ENCODE measurements around the gene KLHL34. TPM values are rescaled to one million over a fixed set of nuclear protein-coding genes. Genes with fewer than 3 reads are reported as not detected.
A peak's percentile ranks its signal among the peaks of the same experiment; 100 is the strongest.

KLHL34 gene
- polyA plus RNA-seq, 3 donors from 2014 or later = not detected

DNA sequence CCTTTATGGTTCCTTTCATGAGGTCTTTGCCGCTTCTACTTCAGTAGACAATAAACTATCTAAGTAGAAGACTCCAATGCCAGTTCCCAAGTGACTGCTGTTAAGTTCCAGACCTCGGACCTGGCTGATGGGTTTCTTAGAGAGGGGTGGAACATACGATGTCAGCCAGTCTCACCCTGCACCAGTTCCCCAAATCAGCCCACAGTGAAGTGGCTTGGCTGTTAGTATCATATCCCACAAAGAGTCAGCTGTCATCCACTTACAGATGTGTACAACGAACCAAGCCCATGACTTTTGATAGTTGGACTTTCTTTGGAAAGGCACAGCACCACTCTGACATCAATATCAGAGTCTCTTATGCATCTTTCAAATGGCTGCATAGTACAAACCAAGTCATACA, 8.1 kb upstream of the KLHL34 start:
- Mint-ChIP-seq H3K27me3 (ENCODE audit: low read depth in 3 of 3) (peaks cover 0 to 8% (median 2%) of the 10 kb centered on the region in 3 donors), H3K36me3 (no peaks in the 10 kb centered on the region), H3K4me1 (no peaks in the 10 kb centered on the region), H3K9me3 (peaks cover 0 to 1% (median 0%) of the 10 kb centered on the region in 6 donors), H3K27ac (no peak overlapping the region), H3K4me3 (no peak overlapping the region)
- DNase-seq = no peak

DNA sequence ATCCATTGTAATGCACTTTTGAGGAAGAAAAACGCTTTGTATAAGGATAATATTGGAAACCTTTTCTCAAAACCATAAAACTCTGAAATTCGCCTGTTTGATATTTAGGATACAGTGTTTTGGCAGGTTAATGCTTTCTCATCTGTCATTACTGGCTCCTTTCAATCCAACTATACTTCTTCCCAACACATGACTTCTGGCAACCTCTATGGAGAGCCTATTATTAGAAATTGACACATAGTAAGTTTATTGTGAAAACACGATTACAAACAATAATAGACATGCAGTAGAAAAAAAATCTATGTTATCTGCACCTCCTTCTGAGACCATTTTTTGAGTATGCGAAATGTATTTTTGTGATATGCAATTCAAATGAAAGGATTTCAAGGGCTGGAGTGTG, 4.6 kb upstream of the KLHL34 start:
- no peak overlapping the region for H3K27ac Mint-ChIP-seq
- peaks cover 1 to 8% (median 2%) of the 10 kb centered on the region in 3 donors for H3K27me3 Mint-ChIP-seq (ENCODE audit: low read depth in 3 of 3)
- H3K36me3 Mint-ChIP-seq = no peaks in the 10 kb centered on the region
- no peak overlapping the region for H3K4me3 Mint-ChIP-seq
- DNase-seq = no peak
- H3K4me1 Mint-ChIP-seq = no peaks in the 10 kb centered on the region
- H3K9me3 Mint-ChIP-seq = peaks cover 0 to 3% (median 0%) of the 10 kb centered on the region in 6 donors

DNA sequence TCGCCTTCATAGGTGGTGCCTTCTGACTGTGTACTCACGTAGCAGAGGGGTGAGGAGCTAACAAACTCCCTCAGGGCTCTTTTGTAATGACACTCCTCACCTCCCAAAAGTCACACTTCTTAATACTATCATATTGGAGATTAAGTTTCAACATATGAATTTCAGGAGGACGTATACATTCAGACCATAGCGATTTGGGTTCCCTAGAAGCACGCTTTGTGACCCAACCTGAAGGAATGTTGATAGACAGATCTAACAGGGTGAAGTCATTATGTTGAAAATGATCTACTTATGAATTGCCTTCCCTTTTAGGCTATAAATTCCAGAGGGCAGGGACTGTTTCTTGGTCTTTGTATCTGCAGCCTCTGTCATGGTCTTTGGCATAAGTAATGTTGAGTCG, 3.2 kb upstream of the KLHL34 start:
- no peaks in the 10 kb centered on the region for H3K4me1 Mint-ChIP-seq
- no peak overlapping the region for H3K4me3 Mint-ChIP-seq
- peaks cover 1 to 8% (median 2%) of the 10 kb centered on the region in 3 donors for H3K27me3 Mint-ChIP-seq (ENCODE audit: low read depth in 3 of 3)
- DNase-seq = no peak
- no peaks in the 10 kb centered on the region for H3K36me3 Mint-ChIP-seq
- peaks cover 0 to 3% (median 0%) of the 10 kb centered on the region in 6 donors for H3K9me3 Mint-ChIP-seq
- H3K27ac Mint-ChIP-seq = no peak overlapping the region

DNA sequence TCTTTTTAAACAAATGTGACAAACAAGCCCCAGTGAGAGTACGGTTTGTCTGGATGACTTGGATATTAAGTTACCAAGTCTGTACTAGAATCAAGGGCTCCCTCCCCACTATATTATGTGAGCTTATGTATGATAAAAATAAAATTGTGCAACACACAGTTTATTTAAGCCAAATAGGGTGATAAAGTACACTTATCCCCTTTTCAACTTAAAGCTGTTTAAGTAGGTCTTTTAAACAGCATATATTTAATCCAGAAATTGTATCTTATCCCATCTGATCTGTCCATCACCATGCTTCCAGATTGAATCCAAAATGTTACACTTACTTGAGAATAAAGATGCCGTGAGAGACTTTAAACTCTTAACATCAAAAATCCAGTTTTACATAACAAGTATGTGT, 2.0 kb upstream of the KLHL34 start:
- no peaks in the 10 kb centered on the region for H3K36me3 Mint-ChIP-seq
- peaks cover 0 to 5% (median 1%) of the 10 kb centered on the region in 3 donors for H3K27me3 Mint-ChIP-seq (ENCODE audit: low read depth in 3 of 3)
- no peak overlapping the region for H3K27ac Mint-ChIP-seq
- H3K4me3 Mint-ChIP-seq = no peak overlapping the region
- no peaks in the 10 kb centered on the region for H3K4me1 Mint-ChIP-seq
- peaks cover 0 to 3% (median 0%) of the 10 kb centered on the region in 6 donors for H3K9me3 Mint-ChIP-seq
- no peak for DNase-seq

DNA sequence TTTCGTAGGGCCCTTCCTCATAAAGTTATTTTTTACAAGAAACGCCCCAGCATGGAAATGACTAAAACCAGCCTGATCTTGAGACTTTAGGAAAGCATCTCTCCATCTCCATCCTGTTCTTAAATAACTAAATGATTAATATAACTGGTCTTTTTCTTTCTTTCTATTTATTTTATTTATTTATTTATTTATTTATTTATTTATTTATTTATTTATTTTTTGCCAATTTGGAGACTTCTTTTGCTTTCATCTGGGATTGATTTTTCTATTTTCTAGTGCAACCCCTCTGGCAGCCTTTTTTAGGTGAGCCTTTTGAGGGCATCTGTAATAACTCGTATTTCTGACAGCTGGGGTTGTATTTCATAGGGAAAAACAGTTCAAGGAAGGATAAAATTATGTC, 1.2 kb upstream of the KLHL34 start:
- peaks cover 0 to 5% (median 1%) of the 10 kb centered on the region in 3 donors for H3K27me3 Mint-ChIP-seq (ENCODE audit: low read depth in 3 of 3)
- no peaks in the 10 kb centered on the region for H3K36me3 Mint-ChIP-seq
- no peak overlapping the region for H3K4me3 Mint-ChIP-seq
- no peaks in the 10 kb centered on the region for H3K4me1 Mint-ChIP-seq
- H3K27ac Mint-ChIP-seq = no peak overlapping the region
- no peak for DNase-seq
- peaks cover 0 to 3% (median 0%) of the 10 kb centered on the region in 6 donors for H3K9me3 Mint-ChIP-seq

DNA sequence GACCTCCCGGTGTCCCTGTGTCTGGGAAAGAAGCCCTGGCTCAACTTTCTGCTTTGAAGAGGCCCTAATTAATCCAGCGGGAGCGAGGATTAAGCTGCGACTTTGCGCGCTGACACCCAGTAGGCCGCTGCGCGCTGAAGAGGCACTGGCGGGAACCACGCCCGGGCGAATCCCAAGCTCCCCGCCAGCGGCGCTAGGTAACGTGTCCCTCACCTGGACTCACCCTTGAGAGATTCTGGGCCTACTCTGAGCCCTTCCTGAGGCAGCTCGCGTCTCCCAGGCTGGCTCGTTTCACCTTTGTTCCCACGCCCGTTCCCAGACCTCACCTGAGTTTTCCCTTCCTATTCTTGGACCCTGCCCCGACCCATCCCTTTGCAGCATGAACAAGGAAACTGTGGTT, 616 bp upstream of the KLHL34 start:
- Mint-ChIP-seq H3K4me1 (no peaks in the 10 kb centered on the region), H3K36me3 (no peaks in the 10 kb centered on the region), H3K4me3 (no peak overlapping the region), H3K27ac (no peak overlapping the region), H3K27me3 (ENCODE audit: low read depth in 3 of 3) (peaks cover 0 to 5% (median 1%) of the 10 kb centered on the region in 3 donors), H3K9me3 (peaks cover 0 to 3% (median 0%) of the 10 kb centered on the region in 6 donors)
- no peak for DNase-seq

DNA sequence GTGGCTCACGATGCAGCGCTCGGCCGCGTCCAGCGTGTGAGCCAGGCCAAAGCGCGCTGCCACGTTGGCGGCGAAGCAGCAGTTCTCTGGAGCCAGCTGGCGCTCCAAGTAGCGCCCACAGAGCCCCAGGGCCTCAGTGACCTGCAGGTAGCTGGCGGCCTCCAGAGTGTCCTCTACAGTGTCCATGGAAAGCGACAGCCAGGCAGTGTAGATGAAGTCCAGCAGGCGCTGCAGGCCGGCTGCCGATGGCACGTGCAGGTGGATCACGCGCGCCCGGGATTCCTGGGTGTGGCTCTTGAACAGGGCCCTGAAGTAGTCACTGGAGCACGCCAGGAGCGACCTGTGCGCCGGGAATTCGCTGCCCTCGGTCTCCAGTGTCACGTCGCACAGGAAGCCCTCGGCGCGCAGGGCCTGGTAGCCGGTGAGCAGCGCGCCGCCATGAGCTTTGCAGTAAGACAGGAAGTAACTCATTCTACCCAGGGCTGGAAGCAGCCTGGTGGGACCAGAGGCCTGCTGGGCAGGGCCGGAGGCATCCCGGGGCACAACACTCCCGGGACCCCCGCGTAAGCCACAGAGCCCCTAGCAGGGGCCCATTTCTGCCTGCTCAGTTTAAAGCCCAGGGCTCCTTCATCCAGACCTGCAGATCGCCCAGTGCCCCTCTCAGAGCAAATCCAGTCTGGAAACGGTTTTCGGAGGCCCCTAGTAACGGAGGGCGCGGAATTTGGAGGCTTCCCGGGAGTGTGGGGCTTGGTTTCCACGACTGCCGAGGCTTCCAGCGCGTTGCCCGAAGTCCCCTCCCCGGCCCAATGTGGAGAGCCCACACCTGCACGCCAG, 595 bp downstream of the KLHL34 start:
- H3K4me3 Mint-ChIP-seq = no peak overlapping the region
- no peak overlapping the region for H3K27ac Mint-ChIP-seq
- no peak for DNase-seq

DNA sequence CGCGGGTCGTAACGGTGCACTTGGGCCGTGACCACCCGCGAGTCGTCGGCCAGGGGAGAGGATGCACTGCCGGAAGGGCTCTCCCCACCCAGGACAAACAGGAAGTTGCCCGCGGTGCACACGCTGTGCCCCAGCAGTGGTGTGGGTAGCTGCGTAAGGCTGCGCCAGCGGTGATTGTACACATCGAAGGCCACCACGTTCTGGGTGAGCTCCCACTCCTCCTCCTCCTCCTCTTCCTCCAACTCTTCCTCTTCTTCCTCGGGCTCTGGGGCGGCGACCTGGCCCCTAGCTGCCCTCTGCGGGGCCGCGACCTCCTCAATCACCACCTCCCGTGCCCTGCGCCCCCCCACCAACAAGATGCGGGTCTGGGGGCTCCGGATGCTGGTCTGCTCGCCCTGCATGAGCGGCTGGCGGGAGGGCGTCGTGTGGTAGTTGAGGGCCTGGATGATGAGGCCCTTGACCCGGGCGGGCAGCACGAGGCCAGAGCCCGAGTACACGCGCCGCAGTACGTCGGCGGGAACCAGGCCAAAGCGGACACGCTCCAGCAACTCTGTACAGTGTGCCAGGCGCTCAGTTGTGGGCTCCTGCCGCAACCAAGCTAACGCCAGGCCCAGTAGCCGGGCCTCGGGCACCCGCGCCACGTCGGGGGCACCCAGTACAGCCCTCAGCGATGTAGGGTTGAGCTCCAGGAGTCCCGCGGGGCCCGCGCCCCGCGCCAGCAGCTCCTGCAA, 1.4 kb downstream of the KLHL34 start:
- H3K4me3 Mint-ChIP-seq = peak overlapping the region in 1 of 5 donors; percentile 10
- peaks cover 0 to 3% (median 0%) of the 10 kb centered on the region in 6 donors for H3K9me3 Mint-ChIP-seq
- H3K27ac Mint-ChIP-seq = no peak overlapping the region
- peaks cover 0 to 2% (median 1%) of the 10 kb centered on the region in 3 donors for H3K27me3 Mint-ChIP-seq (ENCODE audit: low read depth in 3 of 3)
- H3K36me3 Mint-ChIP-seq = no peaks in the 10 kb centered on the region
- H3K4me1 Mint-ChIP-seq = no peaks in the 10 kb centered on the region
- no peak for DNase-seq

More for the DNA sequence above, 595 bp downstream of the KLHL34 start:
- Mint-ChIP-seq H3K4me1 (no peaks in the 10 kb centered on the region), H3K36me3 (no peaks in the 10 kb centered on the region), H3K27me3 (ENCODE audit: low read depth in 3 of 3) (peaks cover 0 to 5% (median 1%) of the 10 kb centered on the region in 3 donors), H3K9me3 (peaks cover 0 to 3% (median 0%) of the 10 kb centered on the region in 6 donors)

DNA sequence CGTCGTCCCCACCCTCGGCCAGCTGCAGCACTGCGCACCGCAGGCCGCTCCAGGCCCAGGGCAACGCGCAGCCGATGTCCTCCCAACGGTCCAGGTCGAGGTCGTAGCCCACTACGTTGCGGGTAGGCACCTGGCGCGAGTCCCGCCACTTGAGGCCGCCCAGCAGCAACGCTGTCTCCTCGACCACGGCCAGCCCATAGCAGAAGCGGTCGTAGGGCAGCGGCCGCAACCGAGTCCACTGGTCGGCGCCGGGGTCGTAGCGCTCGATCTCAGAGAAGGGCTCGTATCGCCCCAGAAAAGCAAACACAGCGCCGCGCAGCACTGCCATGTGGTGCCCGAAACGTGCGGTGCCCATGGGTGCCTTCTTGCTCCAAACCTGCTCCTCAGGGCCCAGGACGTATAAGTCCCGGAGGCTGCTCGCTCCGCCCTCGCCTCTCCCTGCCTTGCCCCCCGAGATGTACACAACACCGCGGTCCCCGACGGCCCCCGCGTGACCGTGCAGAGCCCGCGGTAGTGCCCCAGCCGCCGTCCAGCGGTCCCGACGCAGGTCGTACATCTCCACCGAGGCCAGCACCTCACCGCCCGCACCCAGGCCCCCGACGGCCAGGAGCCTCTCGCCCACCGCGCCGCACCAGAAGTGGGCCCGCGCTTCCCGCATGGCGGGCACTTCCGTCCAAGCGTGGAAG, 2.1 kb downstream of the KLHL34 start:
- H3K36me3 Mint-ChIP-seq = no peaks in the 10 kb centered on the region
- DNase-seq = no peak
- H3K27me3 Mint-ChIP-seq (ENCODE audit: low read depth in 3 of 3) = peaks cover 0 to 1% (median 0%) of the 10 kb centered on the region in 3 donors
- no peak overlapping the region for H3K27ac Mint-ChIP-seq
- peak overlapping the region in 3 of 5 donors; percentile 9 to 53 (median 24) for H3K4me3 Mint-ChIP-seq
- H3K9me3 Mint-ChIP-seq = peaks cover 0 to 3% (median 0%) of the 10 kb centered on the region in 6 donors
- no peaks in the 10 kb centered on the region for H3K4me1 Mint-ChIP-seq

DNA sequence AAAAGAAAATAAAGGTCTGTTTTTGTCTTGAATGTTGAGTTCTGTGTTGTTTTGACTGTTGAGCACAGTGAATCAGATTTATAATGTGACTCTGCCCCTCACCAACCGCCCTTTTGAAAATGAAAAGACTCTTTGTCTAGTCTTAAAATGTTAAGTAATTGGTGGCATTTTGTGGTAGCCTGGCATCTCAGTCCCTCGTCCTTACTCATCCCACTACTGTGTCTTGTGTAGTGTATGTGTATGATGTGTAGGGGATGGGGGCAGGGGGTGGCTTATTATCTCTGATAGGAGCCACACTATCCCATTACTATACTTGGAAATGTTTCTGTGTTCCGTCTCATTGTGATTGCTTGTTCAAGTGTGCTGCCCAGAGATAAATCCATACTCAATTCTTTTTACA, 12.2 kb downstream of the KLHL34 start:
- Mint-ChIP-seq H3K4me3 (no peak overlapping the region), H3K4me1 (no peaks in the 10 kb centered on the region), H3K27ac (no peak overlapping the region), H3K9me3 (peaks cover 0 to 4% (median 0%) of the 10 kb centered on the region in 6 donors), H3K36me3 (no peaks in the 10 kb centered on the region), H3K27me3 (ENCODE audit: low read depth in 3 of 3) (no peaks in the 10 kb centered on the region)
- DNase-seq = no peak

DNA sequence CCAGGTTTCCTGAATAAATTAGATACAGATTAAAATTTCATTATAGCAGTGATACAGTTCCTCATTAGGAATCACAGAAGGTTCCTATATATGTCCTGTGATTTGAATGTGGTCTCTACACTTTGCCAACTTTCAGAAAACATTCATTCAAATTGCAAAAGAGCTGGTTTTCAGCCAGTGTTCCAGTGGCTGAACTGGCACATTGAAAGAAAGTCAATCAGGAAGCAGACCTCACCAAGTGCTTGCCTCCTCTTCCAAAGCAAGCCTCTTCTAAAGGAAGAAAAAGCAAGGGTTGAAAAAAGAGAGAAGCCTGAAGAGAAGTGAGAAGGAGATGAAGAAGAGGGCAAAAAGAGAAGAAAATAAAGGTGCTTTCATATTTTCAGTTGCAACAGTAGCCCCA, 12.7 kb downstream of the KLHL34 start:
- no peak overlapping the region for H3K27ac Mint-ChIP-seq
- H3K4me1 Mint-ChIP-seq = no peaks in the 10 kb centered on the region
- peaks cover 0 to 4% (median 0%) of the 10 kb centered on the region in 6 donors for H3K9me3 Mint-ChIP-seq
- no peaks in the 10 kb centered on the region for H3K36me3 Mint-ChIP-seq
- H3K27me3 Mint-ChIP-seq (ENCODE audit: low read depth in 3 of 3) = no peaks in the 10 kb centered on the region
- no peak overlapping the region for H3K4me3 Mint-ChIP-seq
- DNase-seq = no peak

DNA sequence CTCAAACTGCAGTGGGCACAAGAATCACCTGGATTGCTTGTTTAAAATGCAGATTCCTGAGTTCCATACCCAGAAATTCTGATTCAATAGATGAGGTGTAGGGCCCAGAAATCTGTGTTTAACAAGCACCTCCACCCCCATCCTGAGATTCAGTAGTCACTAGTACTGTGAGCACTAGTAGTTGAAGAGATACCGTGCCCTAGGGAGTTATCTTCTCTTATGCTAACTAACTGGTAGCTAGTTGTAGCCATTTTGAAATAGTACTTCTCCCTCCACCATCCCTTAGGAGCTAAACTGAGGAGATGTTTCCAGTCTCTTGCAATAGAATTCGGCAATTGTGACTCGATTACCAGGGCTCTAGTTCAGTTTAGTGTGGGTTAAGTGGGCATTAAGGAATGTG, 18.4 kb downstream of the KLHL34 start:
- no peak overlapping the region for H3K27ac Mint-ChIP-seq
- H3K36me3 Mint-ChIP-seq = no peaks in the 10 kb centered on the region
- H3K27me3 Mint-ChIP-seq (ENCODE audit: low read depth in 3 of 3) = no peaks in the 10 kb centered on the region
- no peaks in the 10 kb centered on the region for H3K4me1 Mint-ChIP-seq
- H3K9me3 Mint-ChIP-seq = no peaks in the 10 kb centered on the region
- no peak for DNase-seq
- H3K4me3 Mint-ChIP-seq = no peak overlapping the region

DNA sequence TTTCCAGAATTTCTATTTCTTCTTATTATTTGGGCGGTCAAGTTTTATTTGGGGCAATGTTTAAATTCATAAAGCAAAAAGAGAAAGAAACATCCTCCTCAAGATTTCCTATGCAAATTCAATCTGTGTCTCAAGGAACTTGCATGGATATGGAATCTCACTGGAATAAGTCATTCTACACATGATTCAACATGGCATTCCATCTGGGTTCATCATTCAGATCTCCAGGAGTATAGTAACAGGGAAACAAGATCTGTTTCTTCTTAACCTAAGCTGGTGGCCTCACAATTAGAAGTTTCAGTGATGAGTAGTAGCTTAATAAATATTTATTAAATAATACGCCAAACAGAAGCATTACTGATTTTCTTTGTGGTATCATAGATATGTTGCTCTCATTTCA, 19.8 kb downstream of the KLHL34 start:
- no peaks in the 10 kb centered on the region for H3K36me3 Mint-ChIP-seq
- no peak overlapping the region for H3K27ac Mint-ChIP-seq
- no peak for DNase-seq
- no peak overlapping the region for H3K4me3 Mint-ChIP-seq
- H3K4me1 Mint-ChIP-seq = no peaks in the 10 kb centered on the region
- no peaks in the 10 kb centered on the region for H3K9me3 Mint-ChIP-seq
- no peaks in the 10 kb centered on the region for H3K27me3 Mint-ChIP-seq (ENCODE audit: low read depth in 3 of 3)

DNA sequence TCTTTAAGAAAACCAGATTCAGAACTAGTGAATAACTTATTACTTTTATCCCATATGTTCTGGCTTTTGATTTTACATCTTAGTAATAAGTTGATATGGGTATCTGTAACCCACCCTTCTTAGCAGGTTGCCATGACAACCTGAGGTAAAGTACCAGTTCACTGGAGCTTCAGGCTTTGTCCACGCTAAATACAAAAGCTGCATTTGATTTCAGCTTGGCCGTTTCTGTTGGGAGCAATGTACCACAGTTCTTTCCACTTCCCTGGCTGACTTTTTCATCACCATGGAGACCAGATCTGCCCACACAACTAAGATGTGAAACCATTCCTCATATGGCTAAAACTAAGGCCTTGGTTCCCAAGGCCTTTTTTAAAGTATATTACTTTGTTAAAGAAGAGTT, 26.1 kb downstream of the KLHL34 start:
- Mint-ChIP-seq H3K27ac (no peak overlapping the region), H3K36me3 (no peaks in the 10 kb centered on the region), H3K9me3 (peaks cover 0 to 4% (median 0%) of the 10 kb centered on the region in 6 donors), H3K4me1 (no peaks in the 10 kb centered on the region), H3K4me3 (no peak overlapping the region), H3K27me3 (ENCODE audit: low read depth in 3 of 3) (peaks cover 0 to 2% (median 0%) of the 10 kb centered on the region in 3 donors)
- no peak for DNase-seq
